Measurements from ENCODE around the gene COLEC12. TPM values are rescaled to one million over a fixed set of nuclear protein-coding genes. Genes with fewer than 3 reads are reported as not detected.

The COLEC12 gene
- total RNA-seq, 1 donor from 2014 or later: 11.6 TPM

DNA sequence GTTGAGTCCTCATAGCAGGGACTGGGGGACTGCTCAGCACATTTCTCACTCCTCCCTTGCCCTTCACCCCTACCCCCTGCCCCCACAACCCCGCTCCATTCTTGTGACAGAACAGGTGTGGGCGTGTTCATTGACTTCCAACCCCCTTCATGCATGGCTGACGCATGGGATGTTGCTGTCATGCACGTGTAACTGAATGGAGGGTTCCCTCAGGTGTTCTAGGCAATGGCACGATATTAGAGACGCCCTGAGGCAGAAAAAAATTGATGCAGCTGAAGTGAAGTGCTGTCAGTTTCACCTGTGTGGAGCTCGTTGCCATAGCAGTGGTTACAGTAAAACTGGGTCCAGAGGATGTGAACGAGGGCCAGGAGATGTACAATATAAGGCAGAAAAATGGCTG, 226.2 kb downstream of the COLEC12 start:
- no peaks in the 10 kb centered on the region for H3K9me3 Mint-ChIP-seq (ENCODE audit: unreplicated experiment)
- no peaks in the 10 kb centered on the region for H3K9me3 ChIP-seq (ENCODE audit: insufficient read depth, low read depth, low read length)
- no peak overlapping the region for H3K4me2 ChIP-seq (ENCODE audit: low read length)

GRCh38 chr18:273525-273924, 227.0 kb downstream of the COLEC12 start:
- H3K27ac Mint-ChIP-seq (ENCODE audit: unreplicated experiment): no peak overlapping the region
- no peak for FAIRE-seq

More for the DNA sequence above, 226.2 kb downstream of the COLEC12 start:
- H3K27me3 Mint-ChIP-seq (ENCODE audit: low read depth, unreplicated experiment): no peaks in the 10 kb centered on the region
- FAIRE-seq: no peak
- H3K36me3 ChIP-seq (ENCODE audit: insufficient read depth, low read length): no peaks in the 10 kb centered on the region
- no peaks in the 10 kb centered on the region for H3K4me1 Mint-ChIP-seq (ENCODE audit: low read depth, unreplicated experiment)
- no peaks in the 10 kb centered on the region for H3K79me2 ChIP-seq (ENCODE audit: insufficient read depth, low read length)
- no peaks in the 10 kb centered on the region for H4K20me1 ChIP-seq (ENCODE audit: insufficient read depth, low read length)
- H3K36me3 Mint-ChIP-seq (ENCODE audit: low read depth, unreplicated experiment): no peaks in the 10 kb centered on the region
- H3K9ac ChIP-seq (ENCODE audit: low read length): no peak overlapping the region
- TF ChIP-seq CTCF (IDR thresholded peaks at IDR 0.05; ENCODE audit: insufficient read depth, low read depth, low read length): no peak
- no peak for TF ChIP-seq EZH2 (IDR thresholded peaks at IDR 0.05; ENCODE audit: insufficient read depth, low read length)
- H3K27ac Mint-ChIP-seq (ENCODE audit: unreplicated experiment): no peak overlapping the region
- no peak overlapping the region for H3K4me3 Mint-ChIP-seq (ENCODE audit: unreplicated experiment)
- H3K4me3 ChIP-seq (ENCODE audit: insufficient read depth, low read depth, low read length): no peak overlapping the region
- no peak overlapping the region for H2AFZ ChIP-seq (ENCODE audit: low read depth, low read length)
- no peak for DNase-seq (ENCODE audit: low read depth)
- H3K27ac ChIP-seq (ENCODE audit: low read depth, low read length): no peak overlapping the region
- H3K4me1 ChIP-seq (ENCODE audit: insufficient read depth, low read length): no peaks in the 10 kb centered on the region
- no peaks in the 10 kb centered on the region for H3K27me3 ChIP-seq (ENCODE audit: insufficient read depth, low read length)

More at GRCh38 chr18:273525-273924, 227.0 kb downstream of the COLEC12 start:
- peaks cover 4% of the 10 kb centered on the region for H3K4me1 ChIP-seq (ENCODE audit: insufficient read depth, low read length)
- H3K9me3 Mint-ChIP-seq (ENCODE audit: unreplicated experiment): no peaks in the 10 kb centered on the region
- H3K4me2 ChIP-seq (ENCODE audit: low read length): no peak overlapping the region
- no peak overlapping the region for H3K27ac ChIP-seq (ENCODE audit: low read depth, low read length)
- H2AFZ ChIP-seq (ENCODE audit: low read depth, low read length): no peak overlapping the region
- H3K4me3 Mint-ChIP-seq (ENCODE audit: unreplicated experiment): no peak overlapping the region
- no peak overlapping the region for H3K9ac ChIP-seq (ENCODE audit: low read length)
- no peak overlapping the region for H3K4me3 ChIP-seq (ENCODE audit: insufficient read depth, low read depth, low read length)
- H3K9me3 ChIP-seq (ENCODE audit: insufficient read depth, low read depth, low read length): no peaks in the 10 kb centered on the region
- DNase-seq (ENCODE audit: low read depth): no peak
- no peaks in the 10 kb centered on the region for H3K27me3 ChIP-seq (ENCODE audit: insufficient read depth, low read length)
- H3K36me3 Mint-ChIP-seq (ENCODE audit: low read depth, unreplicated experiment): no peaks in the 10 kb centered on the region
- H3K36me3 ChIP-seq (ENCODE audit: insufficient read depth, low read length): no peaks in the 10 kb centered on the region
- H3K4me1 Mint-ChIP-seq (ENCODE audit: low read depth, unreplicated experiment): no peaks in the 10 kb centered on the region
- no peak for TF ChIP-seq CTCF (IDR thresholded peaks at IDR 0.05; ENCODE audit: insufficient read depth, low read depth, low read length)
- TF ChIP-seq EZH2 (IDR thresholded peaks at IDR 0.05; ENCODE audit: insufficient read depth, low read length): no peak
- H3K79me2 ChIP-seq (ENCODE audit: insufficient read depth, low read length): no peaks in the 10 kb centered on the region
- no peaks in the 10 kb centered on the region for H4K20me1 ChIP-seq (ENCODE audit: insufficient read depth, low read length)
- H3K27me3 Mint-ChIP-seq (ENCODE audit: low read depth, unreplicated experiment): no peaks in the 10 kb centered on the region
